GM12878 (cell line): Measurements from ENCODE around the gene OR6C76. TPM values are rescaled to one million over a fixed set of nuclear protein-coding genes. Genes with fewer than 3 reads are reported as not detected.
"Not testable (repeated sequence)": the region's sequence is repeated elsewhere in the genome, so short reads cannot be mapped to it uniquely, and the experiment has no call there.

Experiments used
- ATAC-seq: fragments of 200-7000 bp; cut with Tn5 transposase; 3 replicates; pipeline ENCODE4 v1.9.1; 2020; ENCODE audit warnings: mild to moderate bottlenecking, moderate library complexity
- BruUV-seq: library from RNA; stranded (reverse); fragments of 400-500 nt; replicated peaks from 2 replicates; lab custom pipeline; 2021; lab: Mats Ljungman, UMichigan
- CTCF ChIA-PET: fragments of 300-600 bp; sonication (Branson Sonifier 250); formaldehyde crosslinking; extraction: SDS; loops from one replicate; lab custom pipeline; 2021; ENCODE audit warnings: inconsistent platforms; lab: Yijun Ruan, JAX
- POLR2A ChIA-PET: fragments of 350-600 bp; formaldehyde crosslinking; extraction: SDS; loops from one replicate; lab custom pipeline; 2021; ENCODE audit warnings: inconsistent platforms; lab: Charles Lee
- RAD21 ChIA-PET: fragments of 300-600 bp; sonication (Branson Sonifier 250); formaldehyde crosslinking; loops from one replicate; lab custom pipeline; 2023; ENCODE audit warnings: antibody characterized with exemption; ENCODE audit not compliant: unreplicated experiment; lab: Charles Lee
- SMC1A ChIA-PET: fragments of 300-600 bp; sonication (Branson Sonifier 250); formaldehyde crosslinking; loops from one replicate; lab custom pipeline; 2023; ENCODE audit not compliant: unreplicated experiment, uncharacterized antibody; lab: Charles Lee
- DNase-seq: peaks from one replicate; pipeline ENCODE4 v3.0.0-alpha.2; 2011; ENCODE audit warnings: low read depth, low spot score
- FAIRE-seq: peaks from 3 replicates; lab custom pipeline; 2011; peaks lifted over from hg19 to GRCh38; lab: Jason Lieb, UNC
- H2AFZ ChIP-seq: 2 replicates; pipeline ENCODE4 v1.6.0; 2011; ENCODE audit warnings: low read depth, low read length, control low read depth; ENCODE audit not compliant: control insufficient read depth
- H3K27ac ChIP-seq: 2 replicates; pipeline ENCODE4 v1.5.1; 2011; ENCODE audit warnings: control low read depth; ENCODE audit not compliant: control insufficient read depth, insufficient read depth
- H3K27me3 ChIP-seq, 2 experiments: replicated peaks in 1 of 2; 2 replicates each; pipeline versions ENCODE4 v1.6.0 to v1.6.1; 2011; ENCODE audit warnings: low read length in 1 of 2; ENCODE audit not compliant: control insufficient read depth in 2 of 2, insufficient read depth in 2 of 2
- H3K36me3 ChIP-seq, 2 experiments: 2 replicates each; pipeline ENCODE4 v1.5.1; 2011; ENCODE audit warnings: low read length in 1 of 2; ENCODE audit not compliant: control insufficient read depth in 2 of 2, insufficient read depth in 2 of 2
- H3K4me1 ChIP-seq: 2 replicates; pipeline ENCODE4 v1.6.1; 2011; ENCODE audit warnings: mild to moderate bottlenecking, low read length, moderate library complexity, mixed read lengths; ENCODE audit not compliant: control insufficient read depth, insufficient read depth
- H3K4me2 ChIP-seq: 2 replicates; pipeline ENCODE4 v1.6.0; 2011; ENCODE audit warnings: control low read depth; ENCODE audit not compliant: control insufficient read depth, insufficient read depth
- H3K4me3 ChIP-seq: fragments of 200-600 bp; sonication (generic); 2 replicates; pipeline ENCODE4 v1.5.1; 2016
- H3K79me2 ChIP-seq: 2 replicates; pipeline ENCODE4 v1.6.0; 2011; ENCODE audit warnings: low read length; ENCODE audit not compliant: control insufficient read depth, insufficient read depth
- H3K9ac ChIP-seq: 2 replicates; pipeline ENCODE4 v1.8.0; 2011; ENCODE audit warnings: low read length, control low read depth, mixed read lengths; ENCODE audit not compliant: control insufficient read depth, insufficient read depth
- H3K9me3 ChIP-seq: replicated peaks from 3 replicates; pipeline ENCODE4 v1.5.1; 2011; ENCODE audit warnings: mild to moderate bottlenecking, low read length; ENCODE audit not compliant: control insufficient read depth, insufficient read depth
- H4K20me1 ChIP-seq: 2 replicates; pipeline ENCODE4 v1.6.0; 2011; ENCODE audit not compliant: control insufficient read depth, insufficient read depth
- CUX1 ChIP-seq: IDR thresholded peaks from 2 replicates; pipeline ENCODE4 v1.6.1; 2012; ENCODE audit warnings: improper control_type of control experiment, low read depth, low read length; ENCODE audit not compliant: insufficient replicate concordance
- ETV6 ChIP-seq, 2 experiments: fragments of 450-650 bp in 1 of 2; IDR thresholded peaks in 1 of 2; conservative IDR thresholded peaks in 1 of 2; 2 replicates each; pipeline ENCODE4 v1.6.1; 2014; ENCODE audit warnings: antibody characterized with exemption in 1 of 2, borderline replicate concordance in 1 of 2, low read depth in 1 of 2, mild to moderate bottlenecking in 1 of 2, moderate library complexity in 1 of 2
- HDGF ChIP-seq: fragments of 450-650 bp; IDR thresholded peaks from 2 replicates; pipeline ENCODE4 v1.6.1; 2016; ENCODE audit warnings: antibody characterized with exemption
- ZBED1 ChIP-seq: IDR thresholded peaks from 2 replicates; pipeline ENCODE4 v1.6.1; 2016; ENCODE audit warnings: borderline replicate concordance
- ZNF384 ChIP-seq: IDR thresholded peaks from 2 replicates; pipeline ENCODE4 v1.6.1; 2012; ENCODE audit warnings: low read depth, mild to moderate bottlenecking, low read length, improper control_type of control experiment, borderline replicate concordance
- WGBS: methylation state at CpG from one replicate; pipeline ENCODE4 v1.1.6; 2016; ENCODE audit warnings: low lambda C conversion rate; ENCODE audit not compliant: insufficient replicate concordance, insufficient coverage; ENCODE audit errors: missing lambda C conversion rate; 5-methylcytosine and 5-hydroxymethylcytosine counted together
- in situ Hi-C: fragments of 300-500 bp; cut with MboI; formaldehyde crosslinking; loops from 9 replicates; pipeline ENCODE4 v1.14.3; 2018; ENCODE audit warnings: mixed read lengths
- intact Hi-C: fragments of 100-400 bp; cut with micrococcal nuclease; formaldehyde crosslinking; loops from one replicate; pipeline ENCODE4 v1.14.2; 2022; ENCODE audit not compliant: unreplicated experiment
- polyA plus RNA-seq, 11 experiments: library from polyadenylated mRNA; depleted of rRNA in 4 of 11; unstranded in 6 of 11; stranded (reverse) in 5 of 11; fragments of >200 nt; fragmentation: Nextera tagmentation in 4 of 11; fragmentation: Illumina TruSeq in 1 of 11; extraction: Ambion mirVana in 4 of 11; extraction: Trizol in 1 of 11; gene quantifications; 1 replicate in 1 of 11; 2 replicates in 10 of 11; pipeline versions ENCODE4 v1.2.1 to v1.2.3, GENCODE V29; 2011 to 2016; ENCODE audit warnings: inconsistent platforms in 2 of 11, missing spikeins in 2 of 11, low read depth in 1 of 11
- total RNA-seq, 4 experiments: library from RNA; depleted of rRNA in 3 of 4; stranded (reverse); fragments of >200 nt in 3 of 4; fragmentation: Illumina TruSeq in 1 of 4; extraction: Trizol in 1 of 4; gene quantifications; 2 replicates each; pipeline versions ENCODE4 v1.2.1 to v1.2.3, GENCODE V29; 2013 to 2021

Gene OR6C76
- total and polyA plus RNA-seq, 10 of the 15 experiments (the other 5 are each of a cell fraction or from before 2014, with no cell fraction given): not detected

DNA sequence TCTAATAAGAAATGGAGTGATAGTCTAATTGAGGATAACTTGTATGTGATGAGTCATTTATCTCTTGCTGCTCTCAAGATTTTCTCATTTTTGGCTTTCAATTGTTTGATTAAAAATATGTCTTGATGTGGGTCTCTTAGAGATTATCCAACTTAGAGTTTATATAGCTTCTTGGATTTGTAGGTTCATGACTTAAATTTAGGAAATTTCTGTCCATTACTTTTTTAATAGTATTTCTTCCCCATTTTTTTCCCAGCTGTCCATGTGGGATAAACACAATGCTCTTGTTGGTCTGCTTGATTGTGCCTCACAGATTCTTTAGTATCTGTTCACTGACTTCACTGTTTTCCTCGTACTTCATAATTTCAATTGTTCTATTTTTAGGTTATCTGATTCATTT lies 18.2 kb upstream of the OR6C76 start:
- in situ Hi-C loops (no loop called here), intact Hi-C loops (no loop called here)
- H3K27me3 ChIP-seq: no peaks in the 10 kb centered on the region
- no peaks in the 10 kb centered on the region for H3K9me3 ChIP-seq
- ChIA-PET RAD21 (no interaction called here), CTCF (no interaction called here), SMC1A (no interaction called here), POLR2A (no interaction called here)
- DNase-seq (no peak), FAIRE-seq (no peak), ATAC-seq (no peak)
- H3K4me2 ChIP-seq: no peak overlapping the region
- WGBS: 0% methylated on average over 1 of the region's 1 CpG
- no peaks in the 10 kb centered on the region for H4K20me1 ChIP-seq
- H3K79me2 ChIP-seq: no peaks in the 10 kb centered on the region
- H3K27ac ChIP-seq: no peak overlapping the region
- H2AFZ ChIP-seq: no peak overlapping the region
- H3K9ac ChIP-seq: no peak overlapping the region
- no peaks in the 10 kb centered on the region for H3K36me3 ChIP-seq
- H3K4me1 ChIP-seq: no peaks in the 10 kb centered on the region
- H3K4me3 ChIP-seq: no peak overlapping the region
- BruUV-seq: no TSS peak
- TF ChIP-seq HDGF (no peak), ZNF384 (no peak), CUX1 (no peak), ETV6 (conservative IDR thresholded peaks at IDR 0.05 in 1 of 2, IDR thresholded peaks at IDR 0.05 in 1 of 2; ENCODE audit: borderline replicate concordance in 1 of 2, low read depth in 1 of 2) (no peak), ZBED1 (no peak)

DNA sequence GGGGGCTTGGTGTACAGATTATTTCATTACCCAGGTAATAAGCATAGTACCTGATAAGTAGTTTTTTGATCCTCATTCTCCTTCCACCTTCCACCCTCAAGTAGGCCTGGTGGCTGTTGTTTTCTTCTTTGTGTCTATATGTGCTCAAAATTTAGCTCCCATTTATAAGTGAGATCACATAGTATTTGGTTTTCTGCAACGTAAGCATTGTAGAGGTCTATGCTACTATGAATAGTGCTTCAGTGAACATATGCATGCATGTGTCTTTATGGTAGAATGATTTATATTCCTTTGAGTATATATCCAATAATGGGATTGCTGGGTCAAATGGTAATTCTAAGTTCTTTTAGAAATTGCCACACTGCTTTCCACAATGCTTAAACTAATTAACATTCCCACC lies 16.9 kb upstream of the OR6C76 start:
- H3K79me2 ChIP-seq, intact Hi-C loops, SMC1A ChIA-PET, H2AFZ ChIP-seq, CTCF ChIA-PET, BruUV-seq, H3K9ac ChIP-seq, H3K27ac ChIP-seq, FAIRE-seq, H3K4me1 ChIP-seq, H3K9me3 ChIP-seq, POLR2A ChIA-PET, in situ Hi-C loops, H4K20me1 ChIP-seq, H3K27me3 ChIP-seq, H3K4me2 ChIP-seq, ATAC-seq, H3K4me3 ChIP-seq, RAD21 ChIA-PET, H3K36me3 ChIP-seq, DNase-seq: not testable (repeated sequence)
- 45% methylated on average over 1 of the region's 1 CpG for WGBS

DNA sequence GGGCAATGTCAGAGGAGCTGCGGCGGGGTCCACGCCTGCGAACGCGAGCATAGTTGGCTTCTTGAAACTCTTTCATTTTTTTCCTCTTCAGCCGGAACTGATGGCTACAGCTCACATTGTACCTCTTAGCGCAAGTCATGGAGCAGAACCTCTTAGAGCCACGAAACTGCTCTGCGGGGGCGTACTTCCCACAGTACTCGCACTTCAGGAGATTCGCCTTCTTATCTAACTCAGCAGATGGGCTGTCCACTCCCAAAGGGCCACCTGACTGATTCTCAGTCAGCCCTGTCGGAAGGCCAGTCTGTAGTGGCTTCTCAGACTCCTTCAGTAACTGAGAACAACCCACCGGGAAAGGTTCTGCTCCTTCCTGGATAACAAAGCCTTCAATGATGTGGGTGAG lies 13.9 kb upstream of the OR6C76 start:
- H3K27me3 ChIP-seq, H2AFZ ChIP-seq, FAIRE-seq, intact Hi-C loops, H3K4me3 ChIP-seq, CTCF ChIA-PET, H3K27ac ChIP-seq, RAD21 ChIA-PET, SMC1A ChIA-PET, H4K20me1 ChIP-seq, ATAC-seq, H3K9ac ChIP-seq, H3K4me1 ChIP-seq, H3K4me2 ChIP-seq, POLR2A ChIA-PET, in situ Hi-C loops, H3K79me2 ChIP-seq, H3K9me3 ChIP-seq, BruUV-seq, DNase-seq, H3K36me3 ChIP-seq: not testable (repeated sequence)
- 69% methylated on average over 15 of the region's 15 CpGs for WGBS
